Measurements from ENCODE around the gene PROKR1. TPM values are rescaled to one million over a fixed set of nuclear protein-coding genes. Genes with fewer than 3 reads are reported as not detected.

PROKR1 gene
- total RNA-seq, 1 donor from 2014 or later = 1.8 TPM

- no peak overlapping the region for H2AFZ ChIP-seq (replicated peaks)
- Mint-ChIP-seq H3K36me3 (no peaks in the 10 kb centered on the region), H3K4me3 (no peak overlapping the region), H3K27ac (no peak overlapping the region), H3K4me1 (peaks cover 9% of the 10 kb centered on the region), H3K9me3 (no peaks in the 10 kb centered on the region), H3K27me3 (ENCODE audit: insufficient read depth, low read depth) (peaks cover 12% of the 10 kb centered on the region)
- H3K79me2 ChIP-seq (ENCODE audit: low read depth) = no peaks in the 10 kb centered on the region
- TF ChIP-seq EZH2phosphoT487 (IDR thresholded peaks at IDR 0.05) (no peak), CTCF (IDR thresholded peaks at IDR 0.05) (no peak), EZH2 (IDR thresholded peaks at IDR 0.05) (no peak)
- no peak overlapping the region for H3K4me3 ChIP-seq
- no peak overlapping the region for H3K9ac ChIP-seq
- H3K27ac ChIP-seq = no peak overlapping the region
- no peaks in the 10 kb centered on the region for H3K4me1 ChIP-seq
- H3K27me3 ChIP-seq = no peaks in the 10 kb centered on the region
- H3K36me3 ChIP-seq = no peaks in the 10 kb centered on the region
- DNase-seq (ENCODE audit: low spot score) = no peak
- no peak overlapping the region for H3K4me2 ChIP-seq
- no peaks in the 10 kb centered on the region for H4K20me1 ChIP-seq (ENCODE audit: low read depth)
- H3F3A ChIP-seq (ENCODE audit: low read depth) = no peaks in the 10 kb centered on the region
- H3K9me3 ChIP-seq (ENCODE audit: low read depth) = no peaks in the 10 kb centered on the region
Measured at GRCh38 chr2:68650645-68651044, 7.3 kb downstream of the PROKR1 start.

GRCh38 chr2:68653034-68653433 lies 9.7 kb downstream of the PROKR1 start:
- TF ChIP-seq CTCF (IDR thresholded peaks at IDR 0.05) (no peak), EZH2 (IDR thresholded peaks at IDR 0.05) (no peak), EZH2phosphoT487 (IDR thresholded peaks at IDR 0.05) (no peak)
- no peaks in the 10 kb centered on the region for H3F3A ChIP-seq (ENCODE audit: low read depth)
- Mint-ChIP-seq H3K4me3 (no peak overlapping the region), H3K9me3 (no peaks in the 10 kb centered on the region), H3K4me1 (peaks cover 9% of the 10 kb centered on the region), H3K27me3 (ENCODE audit: insufficient read depth, low read depth) (peaks cover 4% of the 10 kb centered on the region), H3K27ac (no peak overlapping the region), H3K36me3 (no peaks in the 10 kb centered on the region)
- no peaks in the 10 kb centered on the region for H4K20me1 ChIP-seq (ENCODE audit: low read depth)
- no peak overlapping the region for H3K4me2 ChIP-seq
- H3K9ac ChIP-seq = no peak overlapping the region
- no peak overlapping the region for H3K27ac ChIP-seq
- DNase-seq (ENCODE audit: low spot score) = no peak
- no peak overlapping the region for H3K4me3 ChIP-seq
- H3K4me1 ChIP-seq = no peaks in the 10 kb centered on the region
- no peaks in the 10 kb centered on the region for H3K27me3 ChIP-seq
- H2AFZ ChIP-seq (replicated peaks) = no peak overlapping the region
- H3K36me3 ChIP-seq = no peaks in the 10 kb centered on the region
- H3K9me3 ChIP-seq (ENCODE audit: low read depth) = no peaks in the 10 kb centered on the region
- H3K79me2 ChIP-seq (ENCODE audit: low read depth) = no peaks in the 10 kb centered on the region

GRCh38 chr2:68653538-68653982 lies 10.2 kb downstream of the PROKR1 start:
- no peaks in the 10 kb centered on the region for H3K9me3 Mint-ChIP-seq
- no peak overlapping the region for H3K9ac ChIP-seq

More at GRCh38 chr2:68653538-68653982, 10.2 kb downstream of the PROKR1 start:
- Histone ChIP-seq H3K36me3 (no peaks in the 10 kb centered on the region), H3K79me2 (ENCODE audit: low read depth) (no peaks in the 10 kb centered on the region), H2AFZ (replicated peaks) (no peak overlapping the region), H3K4me1 (no peaks in the 10 kb centered on the region), H4K20me1 (ENCODE audit: low read depth) (no peaks in the 10 kb centered on the region), H3K27me3 (no peaks in the 10 kb centered on the region), H3K9me3 (ENCODE audit: low read depth) (no peaks in the 10 kb centered on the region), H3K27ac (no peak overlapping the region), H3K4me2 (no peak overlapping the region), H3F3A (ENCODE audit: low read depth) (no peaks in the 10 kb centered on the region), H3K4me3 (no peak overlapping the region)
- no peak overlapping the region for H3K4me3 Mint-ChIP-seq
- DNase-seq (ENCODE audit: low spot score) = no peak
- TF ChIP-seq EZH2phosphoT487 (IDR thresholded peaks at IDR 0.05) = no peak
- no peak for TF ChIP-seq CTCF (IDR thresholded peaks at IDR 0.05)
- no peak for TF ChIP-seq EZH2 (IDR thresholded peaks at IDR 0.05)
- H3K36me3 Mint-ChIP-seq = no peaks in the 10 kb centered on the region
- no peak overlapping the region for H3K27ac Mint-ChIP-seq
- H3K27me3 Mint-ChIP-seq (ENCODE audit: insufficient read depth, low read depth) = peaks cover 4% of the 10 kb centered on the region
- H3K4me1 Mint-ChIP-seq = peaks cover 9% of the 10 kb centered on the region
